MM.1S (cell line): ENCODE data around the gene SYNE1.

Experiments
- DNase-seq: peaks from one replicate; pipeline ENCODE4 v3.0.0-alpha.2; 2015
- H2AFZ ChIP-seq: fragments of 300-600 bp; sonication (generic); 2 replicates; pipeline ENCODE4 v1.6.0; 2016; ENCODE audit warnings: antibody characterized with exemption, low read length
- H3F3A ChIP-seq: fragments of 300-600 bp; sonication (generic); 2 replicates; pipeline ENCODE4 v1.6.1; 2016; ENCODE audit warnings: mild to moderate bottlenecking, antibody characterized with exemption, low read length, moderate library complexity, mixed read lengths; ENCODE audit not compliant: insufficient read depth
- H3K27ac ChIP-seq: fragments of 300-600 bp; sonication (generic); 2 replicates; pipeline ENCODE4 v1.5.1; 2016; ENCODE audit warnings: mild to moderate bottlenecking, low read length
- H3K27me3 ChIP-seq: fragments of 300-600 bp; sonication (generic); replicated peaks from 2 replicates; pipeline ENCODE4 v1.6.0; 2016; ENCODE audit warnings: low read length; ENCODE audit not compliant: insufficient read depth
- H3K36me3 ChIP-seq: fragments of 300-600 bp; sonication (generic); replicated peaks from 2 replicates; pipeline ENCODE4 v1.6.1; 2016; ENCODE audit warnings: mild to moderate bottlenecking, low read length, mixed read lengths; ENCODE audit not compliant: insufficient read depth
- H3K4me1 ChIP-seq: fragments of 300-600 bp; sonication (generic); 2 replicates; pipeline ENCODE4 v1.6.1; 2016; ENCODE audit warnings: low read length, mixed read lengths
- H3K4me2 ChIP-seq: fragments of 300-600 bp; sonication (generic); 2 replicates; pipeline ENCODE4 v1.6.0; 2016; ENCODE audit warnings: low read depth, low read length
- H3K4me3 ChIP-seq: fragments of 300-600 bp; sonication (generic); 2 replicates; pipeline ENCODE4 v1.5.1; 2016; ENCODE audit warnings: low read length, mixed read lengths
- H3K79me2 ChIP-seq: fragments of 300-600 bp; sonication (generic); 2 replicates; pipeline ENCODE4 v1.6.1; 2016; ENCODE audit warnings: mixed run types, low read length, mixed read lengths
- H3K9ac ChIP-seq: fragments of 300-600 bp; sonication (generic); 2 replicates; pipeline ENCODE4 v1.6.1; 2016; ENCODE audit warnings: low read length, mixed read lengths
- H3K9me2 ChIP-seq: fragments of 300-600 bp; sonication (generic); replicated peaks from 2 replicates; pipeline ENCODE4 v1.6.1; 2016; ENCODE audit warnings: mild to moderate bottlenecking, low read length, mixed read lengths; ENCODE audit not compliant: insufficient read depth
- H3K9me3 ChIP-seq: fragments of 300-600 bp; sonication (generic); replicated peaks from 2 replicates; pipeline ENCODE4 v1.6.1; 2016; ENCODE audit warnings: mild to moderate bottlenecking, low read length, mixed read lengths; ENCODE audit not compliant: insufficient read depth
- H4K20me1 ChIP-seq: fragments of 300-600 bp; sonication (generic); 2 replicates; pipeline ENCODE4 v1.6.1; 2016; ENCODE audit warnings: mild to moderate bottlenecking, low read length, moderate library complexity, mixed read lengths; ENCODE audit not compliant: insufficient read depth
- EZH2 ChIP-seq: fragments of 300-600 bp; sonication (generic); optimal IDR thresholded peaks from 2 replicates; pipeline ENCODE3; 2017; ENCODE audit warnings: low read depth, mild to moderate bottlenecking, antibody characterized with exemption, low read length, mixed read lengths
- EZH2phosphoT487 ChIP-seq: fragments of 300-600 bp; sonication (generic); IDR thresholded peaks from 2 replicates; pipeline ENCODE4 v1.6.1; 2018; ENCODE audit warnings: antibody characterized with exemption, low read length
- TF ChIP-seq, protein P1 (sequence below): fragments of 300-600 bp; sonication (generic); IDR thresholded peaks from 2 replicates; pipeline ENCODE4 v1.5.1; 2016; ENCODE audit warnings: antibody characterized with exemption, low read length, mixed read lengths

The SYNE1 gene

DNA sequence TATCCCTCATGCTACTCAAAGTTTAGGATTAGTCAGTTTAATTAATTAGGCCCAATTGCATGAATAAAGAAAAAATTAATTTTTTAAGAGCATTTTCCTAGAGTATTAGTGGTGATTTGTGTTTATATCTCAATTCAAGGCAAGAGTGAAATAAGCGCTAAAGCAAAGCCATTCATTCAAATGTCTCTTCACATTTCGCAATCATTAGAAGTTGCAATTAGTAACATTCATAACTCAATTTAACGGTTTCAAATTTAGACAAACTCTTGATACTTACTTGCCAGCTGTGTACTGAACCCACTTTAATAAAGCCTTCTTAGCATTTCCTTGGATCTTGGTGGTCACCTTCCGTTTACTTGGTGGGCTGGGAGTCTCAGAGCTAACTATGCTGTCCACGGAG, 127.2 kb downstream of the SYNE1 start:
- TF ChIP-seq, protein P1, sequence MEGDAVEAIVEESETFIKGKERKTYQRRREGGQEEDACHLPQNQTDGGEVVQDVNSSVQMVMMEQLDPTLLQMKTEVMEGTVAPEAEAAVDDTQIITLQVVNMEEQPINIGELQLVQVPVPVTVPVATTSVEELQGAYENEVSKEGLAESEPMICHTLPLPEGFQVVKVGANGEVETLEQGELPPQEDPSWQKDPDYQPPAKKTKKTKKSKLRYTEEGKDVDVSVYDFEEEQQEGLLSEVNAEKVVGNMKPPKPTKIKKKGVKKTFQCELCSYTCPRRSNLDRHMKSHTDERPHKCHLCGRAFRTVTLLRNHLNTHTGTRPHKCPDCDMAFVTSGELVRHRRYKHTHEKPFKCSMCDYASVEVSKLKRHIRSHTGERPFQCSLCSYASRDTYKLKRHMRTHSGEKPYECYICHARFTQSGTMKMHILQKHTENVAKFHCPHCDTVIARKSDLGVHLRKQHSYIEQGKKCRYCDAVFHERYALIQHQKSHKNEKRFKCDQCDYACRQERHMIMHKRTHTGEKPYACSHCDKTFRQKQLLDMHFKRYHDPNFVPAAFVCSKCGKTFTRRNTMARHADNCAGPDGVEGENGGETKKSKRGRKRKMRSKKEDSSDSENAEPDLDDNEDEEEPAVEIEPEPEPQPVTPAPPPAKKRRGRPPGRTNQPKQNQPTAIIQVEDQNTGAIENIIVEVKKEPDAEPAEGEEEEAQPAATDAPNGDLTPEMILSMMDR, result no peak
- TF ChIP-seq EZH2phosphoT487, result no peak
- TF ChIP-seq EZH2, result no peak

DNA sequence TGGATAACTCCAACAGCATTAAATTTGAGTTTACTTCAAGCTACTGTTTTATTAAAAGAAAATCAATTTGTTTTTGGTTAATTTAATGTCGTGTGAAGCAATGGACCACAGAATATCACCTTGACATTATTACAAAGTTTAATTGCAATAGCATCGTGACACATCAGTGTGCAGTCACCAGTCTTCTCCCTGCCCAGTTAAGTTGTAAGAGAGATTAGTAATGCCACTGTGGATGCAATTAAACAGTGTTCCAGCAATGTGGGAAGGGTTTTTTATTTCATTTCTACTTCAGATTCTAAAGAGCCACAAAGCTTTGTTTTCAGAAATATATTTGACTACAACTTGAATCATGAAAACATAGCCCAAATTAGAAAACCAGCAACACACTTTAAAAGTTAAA, 128.7 kb downstream of the SYNE1 start:
- Histone ChIP-seq H3F3A (no peaks in the 10 kb centered on the region), H3K4me1 (no peaks in the 10 kb centered on the region), H3K36me3 (no peaks in the 10 kb centered on the region), H2AFZ (no peak overlapping the region), H3K9me2 (no peaks in the 10 kb centered on the region), H3K79me2 (no peaks in the 10 kb centered on the region), H4K20me1 (no peaks in the 10 kb centered on the region), H3K9me3 (no peaks in the 10 kb centered on the region), H3K27ac (no peak overlapping the region), H3K4me3 (no peak overlapping the region), H3K4me2 (no peak overlapping the region), H3K9ac (no peak overlapping the region), H3K27me3 (no peaks in the 10 kb centered on the region)
- no peak for TF ChIP-seq EZH2phosphoT487
- no peak for TF ChIP-seq EZH2
- no peak for DNase-seq

More for the DNA sequence above, 127.2 kb downstream of the SYNE1 start:
- Histone ChIP-seq H3K4me3 (no peak overlapping the region), H3K79me2 (no peaks in the 10 kb centered on the region), H3K36me3 (no peaks in the 10 kb centered on the region), H3F3A (no peaks in the 10 kb centered on the region), H4K20me1 (no peaks in the 10 kb centered on the region), H3K27me3 (no peaks in the 10 kb centered on the region), H3K9me2 (no peaks in the 10 kb centered on the region), H3K27ac (no peak overlapping the region), H3K4me1 (no peaks in the 10 kb centered on the region), H2AFZ (no peak overlapping the region), H3K9me3 (no peaks in the 10 kb centered on the region), H3K4me2 (no peak overlapping the region), H3K9ac (no peak overlapping the region)
- DNase-seq, result no peak

DNA sequence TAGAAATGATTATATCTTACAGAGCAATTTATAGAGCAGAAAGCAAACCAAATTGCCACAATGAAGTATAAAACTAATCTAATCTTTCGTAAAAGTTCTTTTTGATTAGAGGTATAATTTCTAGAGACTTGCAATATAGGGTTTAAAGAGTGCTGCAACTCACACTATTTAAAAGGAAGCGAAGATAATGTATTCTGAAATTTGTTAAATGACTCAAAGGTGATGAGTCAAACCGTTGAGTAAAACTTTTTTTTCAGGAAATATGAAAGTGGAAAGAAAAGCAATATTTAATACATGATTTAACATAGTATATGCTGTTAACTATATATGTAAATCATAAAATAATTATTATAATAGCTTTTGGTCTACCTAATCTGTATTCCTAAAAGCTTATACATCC, 133.6 kb downstream of the SYNE1 start:
- Histone ChIP-seq H2AFZ (no peak overlapping the region), H3K4me3 (no peak overlapping the region), H3K27ac (no peak overlapping the region), H3K79me2 (no peaks in the 10 kb centered on the region), H3K9ac (no peak overlapping the region), H4K20me1 (no peaks in the 10 kb centered on the region), H3K4me2 (no peak overlapping the region), H3K9me2 (no peaks in the 10 kb centered on the region), H3K27me3 (no peaks in the 10 kb centered on the region), H3F3A (no peaks in the 10 kb centered on the region), H3K36me3 (no peaks in the 10 kb centered on the region), H3K9me3 (no peaks in the 10 kb centered on the region), H3K4me1 (no peaks in the 10 kb centered on the region)
- TF ChIP-seq, protein P1, result no peak
- TF ChIP-seq EZH2phosphoT487 (no peak), EZH2 (no peak)
- no peak for DNase-seq

DNA sequence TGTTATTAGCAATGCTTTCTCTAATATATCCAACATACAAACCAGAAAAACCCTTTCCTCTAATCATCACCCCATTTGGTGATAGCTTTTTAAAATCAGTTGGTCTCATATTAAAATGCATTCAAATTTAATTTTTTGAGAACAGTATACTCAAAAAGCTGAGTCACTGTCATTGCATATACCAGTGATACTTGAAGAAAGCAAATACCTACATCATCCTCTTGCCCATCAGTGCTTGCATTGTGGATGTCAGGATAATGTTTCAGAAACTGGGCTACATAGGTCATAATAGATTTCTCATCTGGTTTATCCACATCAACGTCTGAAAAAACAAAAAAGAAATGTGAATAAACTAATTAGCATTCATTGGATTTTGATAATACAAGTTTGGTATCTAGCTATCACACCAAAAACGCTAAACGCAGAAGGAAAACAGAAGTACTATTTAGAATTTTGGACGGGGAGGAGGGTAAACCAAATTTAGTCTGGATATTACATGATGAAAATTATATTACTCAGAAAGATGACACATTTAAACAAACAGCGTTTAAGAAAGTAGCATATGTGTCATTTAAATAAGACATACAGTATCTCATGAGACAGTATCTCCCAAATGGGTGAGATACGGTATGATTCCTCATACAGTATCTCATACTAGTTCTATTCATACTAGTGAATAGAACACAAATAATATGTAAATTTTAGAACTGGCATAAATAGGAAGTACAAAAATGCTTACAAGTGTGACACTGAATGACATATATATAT, 134.6 kb downstream of the SYNE1 start:
- Histone ChIP-seq H4K20me1 (no peaks in the 10 kb centered on the region), H3K9ac (no peak overlapping the region), H3K27me3 (no peaks in the 10 kb centered on the region), H3F3A (no peaks in the 10 kb centered on the region), H3K4me3 (no peak overlapping the region), H2AFZ (no peak overlapping the region), H3K27ac (no peak overlapping the region), H3K4me2 (no peak overlapping the region), H3K9me2 (no peaks in the 10 kb centered on the region), H3K4me1 (no peaks in the 10 kb centered on the region), H3K36me3 (no peaks in the 10 kb centered on the region), H3K79me2 (no peaks in the 10 kb centered on the region), H3K9me3 (no peaks in the 10 kb centered on the region)
- DNase-seq, result no peak
- TF ChIP-seq EZH2 (no peak), EZH2phosphoT487 (no peak)
- TF ChIP-seq, protein P1, result no peak
